Kidney epithelial cell (primary cell): ENCODE data around the gene TPCN2. TPM values are rescaled to one million over a fixed set of nuclear protein-coding genes. Genes with fewer than 3 reads are reported as not detected.

ENCODE experiments used
- DNase-seq: peaks from one replicate; pipeline ENCODE4 v3.0.0-alpha.2; 2010; ENCODE audit warnings: low read depth
- H3K27me3 ChIP-seq: 2 replicates; pipeline ENCODE4 v1.6.0; 2011; ENCODE audit warnings: low read length; ENCODE audit not compliant: control insufficient read depth, insufficient read depth
- H3K36me3 ChIP-seq: 2 replicates; pipeline ENCODE4 v1.5.1; 2011; ENCODE audit warnings: low read length; ENCODE audit not compliant: control insufficient read depth, insufficient read depth
- H3K4me3 ChIP-seq: 2 replicates; pipeline ENCODE4 v1.5.1; 2011; ENCODE audit warnings: low read depth, mild to moderate bottlenecking, control low read depth, low read length
- CTCF ChIP-seq: IDR thresholded peaks from 2 replicates; pipeline ENCODE4 v1.5.1; 2011; ENCODE audit warnings: mild to moderate bottlenecking, moderate library complexity, low read length, control low read depth, inconsistent platforms; ENCODE audit not compliant: insufficient read depth, poor library complexity, severe bottlenecking
- total RNA-seq: library from RNA; depleted of rRNA; stranded (reverse); fragments of >200 nt; gene quantifications from 2 replicates; pipeline ENCODE4 v1.2.3, GENCODE V29; 2015

TPCN2 gene
- total RNA-seq, 1 donor from 2014 or later, result 8.9 TPM

GRCh38 chr11:69158301-69159149, 109.8 kb downstream of the TPCN2 start:
- no peaks in the 10 kb centered on the region for H3K27me3 ChIP-seq
- no peak for TF ChIP-seq CTCF
- no peak for DNase-seq
- no peaks in the 10 kb centered on the region for H3K36me3 ChIP-seq
- H3K4me3 ChIP-seq, result no peak overlapping the region

GRCh38 chr11:69159150-69159852, 110.6 kb downstream of the TPCN2 start:
- H3K36me3 ChIP-seq, result no peaks in the 10 kb centered on the region
- no peak for DNase-seq
- no peak for TF ChIP-seq CTCF
- no peaks in the 10 kb centered on the region for H3K27me3 ChIP-seq
- H3K4me3 ChIP-seq, result no peak overlapping the region

GRCh38 chr11:69160296-69161116, 111.8 kb downstream of the TPCN2 start:
- Histone ChIP-seq H3K27me3 (no peaks in the 10 kb centered on the region), H3K4me3 (no peak overlapping the region), H3K36me3 (no peaks in the 10 kb centered on the region)
- DNase-seq, result no peak
- TF ChIP-seq CTCF, result no peak

- H3K27me3 ChIP-seq, result no peaks in the 10 kb centered on the region
- H3K4me3 ChIP-seq, result no peak overlapping the region
- no peaks in the 10 kb centered on the region for H3K36me3 ChIP-seq
- no peak for DNase-seq
- no peak for TF ChIP-seq CTCF
Observed at GRCh38 chr11:69161117-69161407, 112.3 kb downstream of the TPCN2 start.

GRCh38 chr11:69162505-69162904, 113.8 kb downstream of the TPCN2 start:
- DNase-seq, result no peak
- no peak for TF ChIP-seq CTCF
- H3K4me3 ChIP-seq, result no peak overlapping the region
- H3K36me3 ChIP-seq, result no peaks in the 10 kb centered on the region
- H3K27me3 ChIP-seq, result no peaks in the 10 kb centered on the region
